ENCODE results near the gene LGI1. TPM values are rescaled to one million over a fixed set of nuclear protein-coding genes. Genes with fewer than 3 reads are reported as not detected.

LGI1 gene
- total RNA-seq, 1 donor from 2014 or later = not detected

DNA sequence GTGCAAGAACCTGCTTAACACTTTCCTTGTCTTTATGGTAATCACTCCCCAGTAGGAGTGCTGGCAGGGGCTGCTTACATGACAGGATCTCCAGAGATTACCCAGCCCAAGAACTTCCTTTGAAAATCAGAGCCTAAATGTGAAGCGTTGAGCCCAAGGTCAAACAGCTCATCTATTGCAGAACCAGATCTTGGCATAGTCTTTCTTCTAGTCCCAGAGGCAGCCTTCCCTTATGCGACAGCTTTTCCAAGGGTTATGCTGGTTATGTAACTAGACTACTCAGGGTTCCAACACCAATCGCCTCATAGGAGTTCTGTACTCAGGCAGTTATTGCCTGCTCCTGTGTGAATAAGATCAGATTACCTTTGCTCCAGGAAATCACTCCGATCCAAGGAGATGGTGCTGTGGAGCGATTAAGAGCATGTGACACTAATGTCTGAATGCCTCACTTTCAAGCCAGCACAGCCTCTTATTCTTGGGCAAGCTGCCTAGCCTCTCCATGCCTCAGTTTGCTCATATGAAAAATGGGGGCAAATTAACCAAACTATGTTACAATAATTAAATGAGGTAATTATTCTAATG lies 8.4 kb upstream of the LGI1 start:
- TF ChIP-seq, protein P1, sequence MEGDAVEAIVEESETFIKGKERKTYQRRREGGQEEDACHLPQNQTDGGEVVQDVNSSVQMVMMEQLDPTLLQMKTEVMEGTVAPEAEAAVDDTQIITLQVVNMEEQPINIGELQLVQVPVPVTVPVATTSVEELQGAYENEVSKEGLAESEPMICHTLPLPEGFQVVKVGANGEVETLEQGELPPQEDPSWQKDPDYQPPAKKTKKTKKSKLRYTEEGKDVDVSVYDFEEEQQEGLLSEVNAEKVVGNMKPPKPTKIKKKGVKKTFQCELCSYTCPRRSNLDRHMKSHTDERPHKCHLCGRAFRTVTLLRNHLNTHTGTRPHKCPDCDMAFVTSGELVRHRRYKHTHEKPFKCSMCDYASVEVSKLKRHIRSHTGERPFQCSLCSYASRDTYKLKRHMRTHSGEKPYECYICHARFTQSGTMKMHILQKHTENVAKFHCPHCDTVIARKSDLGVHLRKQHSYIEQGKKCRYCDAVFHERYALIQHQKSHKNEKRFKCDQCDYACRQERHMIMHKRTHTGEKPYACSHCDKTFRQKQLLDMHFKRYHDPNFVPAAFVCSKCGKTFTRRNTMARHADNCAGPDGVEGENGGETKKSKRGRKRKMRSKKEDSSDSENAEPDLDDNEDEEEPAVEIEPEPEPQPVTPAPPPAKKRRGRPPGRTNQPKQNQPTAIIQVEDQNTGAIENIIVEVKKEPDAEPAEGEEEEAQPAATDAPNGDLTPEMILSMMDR (IDR thresholded peaks at IDR 0.05) = no peak
- H3K27ac Mint-ChIP-seq (ENCODE audit: unreplicated experiment) = peak overlapping the region; percentile 58
- H3K4me1 Mint-ChIP-seq (ENCODE audit: unreplicated experiment) = peaks cover 69% of the 10 kb centered on the region
- H3K9me3 Mint-ChIP-seq (ENCODE audit: unreplicated experiment) = no peaks in the 10 kb centered on the region
- H3K4me3 Mint-ChIP-seq (ENCODE audit: unreplicated experiment) = no peak overlapping the region
- DNase-seq (ENCODE audit: extremely low spot score, unreplicated experiment) = no peak
- H3K36me3 Mint-ChIP-seq (ENCODE audit: unreplicated experiment) = no peaks in the 10 kb centered on the region
- H3K27me3 Mint-ChIP-seq (ENCODE audit: unreplicated experiment) = no peaks in the 10 kb centered on the region

DNA sequence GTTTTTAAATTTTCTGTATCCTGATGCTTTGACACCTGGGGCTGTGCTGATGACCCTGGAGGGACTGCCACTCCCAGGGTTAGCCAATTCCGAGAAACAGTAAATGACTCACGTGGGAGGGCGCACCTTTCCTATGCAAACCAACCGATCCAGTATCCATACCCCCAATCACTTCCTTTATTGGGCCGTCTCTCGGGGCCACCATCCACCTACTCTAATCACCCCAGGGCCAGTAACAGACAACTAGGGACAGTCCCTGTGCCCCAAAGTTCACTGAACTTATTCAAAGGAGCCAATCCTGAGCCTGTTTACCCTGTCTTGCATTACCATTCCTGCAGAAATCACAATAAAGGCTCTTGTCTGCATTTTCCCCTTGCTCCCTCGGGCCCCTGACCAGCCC lies 6.6 kb upstream of the LGI1 start:
- Mint-ChIP-seq H3K36me3 (ENCODE audit: unreplicated experiment) (peaks cover 1% of the 10 kb centered on the region), H3K4me3 (ENCODE audit: unreplicated experiment) (no peak overlapping the region), H3K9me3 (ENCODE audit: unreplicated experiment) (no peaks in the 10 kb centered on the region), H3K27me3 (ENCODE audit: unreplicated experiment) (peaks cover 3% of the 10 kb centered on the region), H3K27ac (ENCODE audit: unreplicated experiment) (no peak overlapping the region), H3K4me1 (ENCODE audit: unreplicated experiment) (peaks cover 66% of the 10 kb centered on the region)
- TF ChIP-seq, protein P1 (IDR thresholded peaks at IDR 0.05) = no peak
- no peak for DNase-seq (ENCODE audit: extremely low spot score, unreplicated experiment)

DNA sequence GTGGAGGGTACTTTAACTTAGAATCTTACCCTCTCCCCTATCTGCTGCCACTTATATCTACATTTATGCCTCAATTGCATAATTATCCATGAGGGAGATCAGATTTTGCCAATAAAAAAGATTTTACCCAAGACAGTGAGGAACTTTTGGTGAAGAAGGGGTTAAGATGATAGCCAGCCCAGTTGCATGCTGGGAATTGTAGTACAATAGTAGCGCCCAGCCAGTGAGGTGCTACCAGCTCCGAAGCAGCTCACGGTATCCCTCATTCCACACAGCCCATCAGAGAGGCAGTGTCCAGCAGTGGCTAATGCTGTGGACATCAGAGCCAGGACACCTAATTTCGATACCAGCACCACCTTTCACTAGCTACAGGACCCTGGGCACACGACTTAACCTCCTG lies 5.9 kb upstream of the LGI1 start:
- Mint-ChIP-seq H3K36me3 (ENCODE audit: unreplicated experiment) (peaks cover 1% of the 10 kb centered on the region), H3K27me3 (ENCODE audit: unreplicated experiment) (peaks cover 8% of the 10 kb centered on the region), H3K4me1 (ENCODE audit: unreplicated experiment) (peaks cover 64% of the 10 kb centered on the region), H3K9me3 (ENCODE audit: unreplicated experiment) (no peaks in the 10 kb centered on the region), H3K27ac (ENCODE audit: unreplicated experiment) (no peak overlapping the region), H3K4me3 (ENCODE audit: unreplicated experiment) (no peak overlapping the region)
- TF ChIP-seq, protein P1 (IDR thresholded peaks at IDR 0.05) = no peak
- DNase-seq (ENCODE audit: extremely low spot score, unreplicated experiment) = no peak

DNA sequence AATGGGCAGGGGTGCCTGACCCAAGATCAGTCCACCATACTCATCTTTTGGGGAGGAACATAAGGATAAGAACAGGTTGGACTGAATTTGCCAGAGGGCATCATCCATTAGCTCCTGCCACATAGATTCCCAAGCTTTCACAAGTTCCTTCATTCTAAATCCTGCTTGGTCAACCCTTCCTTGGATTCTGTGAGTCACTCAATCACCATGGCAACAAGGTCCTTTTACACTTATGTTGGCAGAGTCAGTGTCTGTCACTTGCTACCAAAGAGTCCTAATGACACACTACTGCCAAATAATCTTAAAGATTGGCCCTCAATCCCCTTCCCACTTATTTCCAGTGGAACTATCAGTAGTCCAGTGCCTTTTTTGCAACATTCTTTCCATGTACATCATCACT lies 5.0 kb upstream of the LGI1 start:
- DNase-seq (ENCODE audit: extremely low spot score, unreplicated experiment) = no peak
- H3K27ac Mint-ChIP-seq (ENCODE audit: unreplicated experiment) = no peak overlapping the region
- H3K36me3 Mint-ChIP-seq (ENCODE audit: unreplicated experiment) = peaks cover 1% of the 10 kb centered on the region
- peaks cover 10% of the 10 kb centered on the region for H3K27me3 Mint-ChIP-seq (ENCODE audit: unreplicated experiment)
- TF ChIP-seq, protein P1 (IDR thresholded peaks at IDR 0.05) = no peak
- no peaks in the 10 kb centered on the region for H3K9me3 Mint-ChIP-seq (ENCODE audit: unreplicated experiment)
- no peak overlapping the region for H3K4me3 Mint-ChIP-seq (ENCODE audit: unreplicated experiment)
- H3K4me1 Mint-ChIP-seq (ENCODE audit: unreplicated experiment) = peaks cover 65% of the 10 kb centered on the region

DNA sequence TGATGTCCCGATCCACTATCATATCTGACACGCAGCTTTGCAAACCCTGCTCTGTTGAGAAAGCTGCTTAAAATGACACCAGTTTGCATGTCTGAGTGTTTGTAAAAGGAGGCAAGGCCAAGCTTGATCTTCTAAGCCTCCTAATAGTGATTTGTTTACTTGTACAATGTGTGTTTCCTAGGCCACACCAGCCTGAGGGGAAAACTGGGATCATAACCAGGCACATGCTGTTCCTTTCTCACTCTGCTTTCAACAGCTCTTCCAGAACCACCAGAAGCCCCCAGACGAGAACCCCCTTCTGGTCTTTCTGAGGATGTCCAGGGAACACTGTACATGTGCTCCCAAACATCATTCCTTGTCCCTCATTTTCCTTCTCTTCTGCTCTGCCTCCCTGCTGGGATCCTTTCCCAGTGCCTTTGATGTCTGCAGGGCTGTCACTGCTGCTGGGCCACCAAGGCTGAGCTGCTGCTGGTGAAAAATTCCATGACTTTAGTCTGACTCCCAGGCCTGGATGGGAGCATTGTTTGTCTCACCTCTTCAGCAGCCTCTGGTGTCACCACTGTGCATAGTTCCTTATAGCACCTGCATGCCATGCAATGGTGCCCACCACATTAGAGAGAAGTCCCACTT lies 4.0 kb upstream of the LGI1 start:
- H3K27me3 Mint-ChIP-seq (ENCODE audit: unreplicated experiment) = peaks cover 10% of the 10 kb centered on the region
- peaks cover 66% of the 10 kb centered on the region for H3K4me1 Mint-ChIP-seq (ENCODE audit: unreplicated experiment)
- no peaks in the 10 kb centered on the region for H3K9me3 Mint-ChIP-seq (ENCODE audit: unreplicated experiment)
- TF ChIP-seq, protein P1 (IDR thresholded peaks at IDR 0.05) = no peak
- no peak overlapping the region for H3K4me3 Mint-ChIP-seq (ENCODE audit: unreplicated experiment)
- peaks cover 1% of the 10 kb centered on the region for H3K36me3 Mint-ChIP-seq (ENCODE audit: unreplicated experiment)
- H3K27ac Mint-ChIP-seq (ENCODE audit: unreplicated experiment) = peak overlapping the region; percentile 65
- no peak for DNase-seq (ENCODE audit: extremely low spot score, unreplicated experiment)

All from osteocyte (in vitro differentiated cells).